Measurements from ENCODE around the gene GFRA4.

GRCh38 chr20:3696745-3697587 lies 33.8 kb upstream of the GFRA4 start:
- TF ChIP-seq EZH2phosphoT487 (IDR thresholded peaks at IDR 0.05; ENCODE audit: insufficient read depth, low read depth) (no peak), EZH2 (IDR thresholded peaks at IDR 0.05; ENCODE audit: insufficient read depth, poor library complexity, severe bottlenecking) (no peak)
